ENCODE results near the gene PTPRG. TPM values are rescaled to one million over a fixed set of nuclear protein-coding genes. Genes with fewer than 3 reads are reported as not detected.

The PTPRG gene
- total and polyA plus RNA-seq, 2 of the 13 experiments (the other 11 are each of a cell fraction or from before 2014, with no cell fraction given) = 8.0 to 25.3 TPM

- no peaks in the 10 kb centered on the region for H3K36me3 ChIP-seq (replicated peaks in 1 of 2; ENCODE audit: control insufficient read depth in 1 of 2, insufficient read depth in 2 of 2, low read length in 2 of 2)
- POLR2A ChIA-PET = no interaction called here
- in situ Hi-C loops (cut with HindIII; ENCODE audit: extremely low pct_ligation_motif_present, low pct_unique_long_range_greater_than_20kb) (no loop called here), intact Hi-C loops (cut with micrococcal nuclease; ENCODE audit: unreplicated experiment) (no loop called here)
- no peak overlapping the region for H3K4me2 ChIP-seq (ENCODE audit: low read depth, low read length)
- no peak overlapping the region for H2AFZ ChIP-seq (ENCODE audit: low read length)
- DNase-seq (ENCODE audit: low spot score) = no peak
- H3K79me2 ChIP-seq (ENCODE audit: insufficient read depth, low read length) = no peaks in the 10 kb centered on the region
- no peak overlapping the region for H3K4me3 ChIP-seq (replicated peaks in 1 of 3; ENCODE audit: insufficient read depth in 1 of 3, low read depth in 2 of 3, low read length in 3 of 3)
- H3K27ac ChIP-seq (ENCODE audit: extremely low read length, insufficient read depth, low read length) = no peak overlapping the region
- H4K20me1 ChIP-seq (ENCODE audit: insufficient read depth, low read length) = no peaks in the 10 kb centered on the region
- no peak for ATAC-seq
- H3K9ac ChIP-seq (ENCODE audit: insufficient read depth, low read depth, low read length) = no peak overlapping the region
- peaks cover 7% of the 10 kb centered on the region; the same call in 1 of the 2 replicates for H3K4me1 ChIP-seq (ENCODE audit: insufficient read depth, low read length)
- TF ChIP-seq NR2C2 (CRISPR knock-in tag; IDR thresholded peaks at IDR 0.05; ENCODE audit: borderline replicate concordance) = no peak
- TF ChIP-seq PAF1 (CRISPR knock-in tag; IDR thresholded peaks at IDR 0.05) = no peak
- no peak for TF ChIP-seq RERE (CRISPR knock-in tag; IDR thresholded peaks at IDR 0.05; ENCODE audit: low read depth)
- TF ChIP-seq, protein P1, sequence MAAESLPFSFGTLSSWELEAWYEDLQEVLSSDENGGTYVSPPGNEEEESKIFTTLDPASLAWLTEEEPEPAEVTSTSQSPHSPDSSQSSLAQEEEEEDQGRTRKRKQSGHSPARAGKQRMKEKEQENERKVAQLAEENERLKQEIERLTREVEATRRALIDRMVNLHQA (CRISPR knock-in tag; IDR thresholded peaks at IDR 0.05) = no peak
- TF ChIP-seq MTF1 (CRISPR knock-in tag; IDR thresholded peaks at IDR 0.05) = no peak
- TF ChIP-seq RARA (CRISPR knock-in tag; IDR thresholded peaks at IDR 0.05) = no peak
- TF ChIP-seq, protein P2, sequence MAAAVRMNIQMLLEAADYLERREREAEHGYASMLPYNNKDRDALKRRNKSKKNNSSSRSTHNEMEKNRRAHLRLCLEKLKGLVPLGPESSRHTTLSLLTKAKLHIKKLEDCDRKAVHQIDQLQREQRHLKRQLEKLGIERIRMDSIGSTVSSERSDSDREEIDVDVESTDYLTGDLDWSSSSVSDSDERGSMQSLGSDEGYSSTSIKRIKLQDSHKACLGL (CRISPR knock-in tag; IDR thresholded peaks at IDR 0.05) = no peak
- FAIRE-seq = no peak
- H3K27me3 ChIP-seq (ENCODE audit: control insufficient read depth in 1 of 2, insufficient read depth in 2 of 2, low read length in 2 of 2) = no peaks in the 10 kb centered on the region
- WGBS (ENCODE audit: low lambda C conversion rate) = 73% methylated on average over 4 of the region's 4 CpGs
- H3K9me3 ChIP-seq (ENCODE audit: low read length) = no peaks in the 10 kb centered on the region
- no TSS peak for BruUV-seq (replicated peaks)
- CTCF ChIA-PET (ENCODE audit: low intra/inter-chr PET ratio, low total read pairs) = no interaction called here
These were observed 561.4 kb downstream of the PTPRG start for GRCh38 chr3:62122819-62123218.

Measured in HepG2 (cell line).